Activated CD8-positive, alpha-beta memory T cell treated with anti-CD3 and anti-CD28 coated beads for 48 hours (primary cell): ENCODE results near the gene POU3F4.

Source experiments
- DNase-seq, 3 experiments: peaks; one replicate each; pipeline ENCODE4 v3.0.0-alpha.2; 2020; ENCODE audit warnings: low read depth in 2 of 3, low spot score in 2 of 3

The POU3F4 gene

GRCh38 chrX:83508006-83508405 lies at the start of gene POU3F4:
Gene POU3F4 (plus strand): TSS chrX:83508290. CDS start chrX:83508325, 35 bp downstream.
- DNase-seq = no peak

DNA sequence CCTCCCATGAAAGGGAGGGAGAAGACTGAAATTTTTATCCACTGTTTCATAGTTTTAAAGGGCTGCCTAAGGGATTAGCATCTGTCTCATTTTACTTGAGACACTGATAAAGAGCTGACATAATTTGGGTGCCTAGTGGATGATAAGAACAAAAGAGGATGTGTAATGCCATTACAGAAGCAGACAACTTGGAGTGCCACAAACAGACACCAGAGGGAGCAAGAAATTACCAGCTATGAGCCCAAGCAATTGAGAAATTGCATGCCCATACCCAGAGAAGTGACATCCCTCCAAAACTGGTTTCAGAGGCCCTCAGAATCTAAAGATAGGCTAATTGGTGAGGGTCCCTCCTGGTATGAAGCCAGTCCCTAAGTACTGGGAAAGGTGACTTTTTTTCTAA lies 38.5 kb upstream of the POU3F4 start:
- no peak for DNase-seq

GRCh38 chrX:83495898-83496297 lies 12.2 kb upstream of the POU3F4 start:
- DNase-seq = no peak

DNA sequence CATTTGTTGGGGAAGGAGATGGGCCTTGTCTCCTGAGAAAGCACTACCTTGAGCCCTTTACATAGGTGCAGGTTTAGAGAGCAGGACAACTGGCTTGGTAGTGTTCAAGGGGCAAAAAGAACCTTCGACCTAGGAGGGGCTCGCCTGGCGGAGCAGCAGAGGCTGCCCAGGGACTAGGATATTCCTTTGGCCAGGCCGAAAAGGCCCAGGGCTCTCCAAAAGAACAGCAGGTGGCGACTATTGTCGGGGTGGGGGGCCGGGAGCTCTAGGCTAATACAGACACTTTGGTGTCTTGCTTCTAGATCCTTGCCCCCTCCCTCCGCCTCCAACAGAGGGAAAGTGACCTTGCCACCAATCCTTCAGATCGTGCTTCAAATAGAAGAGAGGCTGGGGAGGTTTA lies 7.1 kb upstream of the POU3F4 start:
- no peak for DNase-seq

DNA sequence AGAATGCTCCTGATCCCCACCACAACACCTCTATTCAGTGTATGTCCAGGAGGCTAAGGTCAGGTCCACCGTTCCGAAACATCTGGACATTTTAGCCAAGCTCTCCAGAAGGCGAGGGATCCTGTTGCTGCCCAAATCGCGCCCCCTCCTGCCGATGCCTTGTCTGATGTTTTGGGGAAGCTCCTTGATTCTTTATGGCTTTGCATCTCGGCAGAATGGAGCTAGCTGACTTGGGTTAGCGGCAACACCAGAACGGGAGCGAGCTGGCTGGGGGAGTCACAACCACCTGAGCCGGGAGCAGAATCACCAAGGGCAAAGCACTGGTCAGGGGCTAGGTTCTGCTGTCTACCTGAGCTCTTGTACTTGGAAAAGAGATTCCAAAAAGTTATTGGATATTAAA lies 6.6 kb upstream of the POU3F4 start:
- DNase-seq = no peak

- DNase-seq = no peak
Measured at GRCh38 chrX:83504721-83505479, 3.2 kb upstream of the POU3F4 start.

DNA sequence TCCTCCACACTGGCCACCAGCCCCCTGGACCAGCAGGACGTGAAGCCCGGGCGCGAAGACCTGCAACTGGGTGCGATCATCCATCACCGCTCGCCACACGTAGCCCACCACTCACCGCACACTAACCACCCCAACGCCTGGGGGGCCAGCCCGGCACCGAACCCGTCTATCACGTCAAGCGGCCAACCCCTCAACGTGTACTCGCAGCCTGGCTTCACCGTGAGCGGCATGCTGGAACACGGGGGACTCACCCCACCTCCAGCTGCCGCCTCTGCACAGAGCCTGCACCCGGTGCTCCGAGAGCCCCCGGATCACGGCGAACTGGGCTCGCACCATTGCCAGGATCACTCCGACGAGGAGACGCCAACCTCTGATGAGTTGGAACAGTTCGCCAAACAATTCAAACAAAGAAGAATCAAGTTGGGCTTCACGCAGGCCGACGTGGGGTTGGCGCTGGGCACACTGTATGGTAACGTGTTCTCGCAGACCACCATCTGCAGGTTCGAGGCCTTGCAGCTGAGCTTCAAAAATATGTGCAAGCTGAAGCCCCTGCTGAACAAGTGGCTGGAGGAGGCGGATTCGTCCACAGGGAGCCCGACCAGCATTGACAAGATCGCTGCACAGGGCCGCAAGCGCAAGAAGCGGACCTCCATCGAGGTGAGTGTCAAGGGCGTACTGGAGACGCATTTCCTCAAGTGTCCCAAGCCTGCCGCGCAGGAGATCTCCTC lies 600 bp downstream of the POU3F4 start:
- DNase-seq = no peak

DNA sequence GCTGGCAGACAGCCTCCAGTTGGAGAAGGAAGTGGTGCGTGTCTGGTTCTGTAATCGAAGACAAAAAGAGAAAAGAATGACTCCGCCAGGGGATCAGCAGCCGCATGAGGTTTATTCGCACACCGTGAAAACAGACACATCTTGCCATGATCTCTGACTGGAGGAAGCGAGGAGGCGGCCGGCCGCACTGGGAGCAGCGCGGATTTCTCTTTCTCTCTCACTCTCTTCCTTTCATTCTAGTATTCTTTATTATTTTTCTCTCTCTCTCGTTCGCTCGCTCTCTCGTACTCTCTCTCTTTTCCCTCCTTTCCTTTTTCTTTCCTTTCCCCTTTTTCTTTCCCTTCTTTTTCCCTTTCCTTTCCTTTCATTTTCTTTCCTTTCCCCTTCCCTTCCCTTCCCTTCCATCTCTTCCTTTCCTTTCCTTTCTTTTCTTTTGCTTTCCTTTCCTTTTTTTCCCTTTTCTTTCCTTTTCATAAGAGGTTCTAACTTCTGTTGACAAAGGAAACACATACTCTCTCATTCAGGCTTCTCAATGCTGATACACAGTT lies 1.2 kb downstream of the POU3F4 start:
- no peak for DNase-seq

GRCh38 chrX:83510510-83511062 lies 2.5 kb downstream of the POU3F4 start:
- no peak for DNase-seq

DNA sequence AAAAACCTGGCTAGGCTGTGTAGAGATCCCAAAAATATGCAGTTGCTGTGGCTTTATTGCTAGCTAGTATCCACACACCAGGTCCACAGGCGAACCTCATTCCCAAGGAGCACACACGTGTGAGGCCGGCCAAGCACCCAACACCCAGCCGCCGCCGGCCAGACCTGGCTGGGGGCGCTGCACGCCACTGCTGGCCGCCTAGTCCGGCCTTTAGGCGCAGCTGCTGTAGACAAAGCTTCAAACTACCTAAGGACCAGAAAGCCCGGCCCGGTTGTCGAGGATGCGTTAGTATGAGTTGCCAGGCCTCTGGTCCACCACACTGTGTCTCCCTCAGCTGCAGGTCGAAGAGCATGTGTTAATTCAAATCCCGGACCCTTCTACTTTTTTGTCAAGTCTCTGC lies 3.1 kb downstream of the POU3F4 start:
- DNase-seq = no peak

- no peak for DNase-seq
Measured at GRCh38 chrX:83512111-83512510, 4.0 kb downstream of the POU3F4 start.

DNA sequence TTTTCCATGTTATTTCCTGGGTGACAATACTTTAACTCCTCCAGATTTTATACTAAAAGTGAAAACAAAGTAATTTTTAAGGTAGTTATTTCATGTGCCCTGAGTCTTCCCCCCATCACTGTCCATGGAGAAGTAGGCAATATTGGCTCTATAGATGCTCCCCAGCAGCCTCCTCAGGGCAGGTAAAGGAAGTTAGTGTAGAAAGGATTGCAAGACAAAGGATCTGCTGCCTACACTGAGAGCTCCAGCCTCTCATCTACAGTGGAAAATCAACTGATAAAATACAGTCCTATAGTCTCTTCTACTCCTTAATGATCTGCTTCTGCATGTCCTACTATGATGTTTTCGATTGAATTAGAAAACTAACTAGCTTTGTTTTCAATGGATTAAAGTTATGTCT lies 8.5 kb downstream of the POU3F4 start:
- no peak for DNase-seq

DNA sequence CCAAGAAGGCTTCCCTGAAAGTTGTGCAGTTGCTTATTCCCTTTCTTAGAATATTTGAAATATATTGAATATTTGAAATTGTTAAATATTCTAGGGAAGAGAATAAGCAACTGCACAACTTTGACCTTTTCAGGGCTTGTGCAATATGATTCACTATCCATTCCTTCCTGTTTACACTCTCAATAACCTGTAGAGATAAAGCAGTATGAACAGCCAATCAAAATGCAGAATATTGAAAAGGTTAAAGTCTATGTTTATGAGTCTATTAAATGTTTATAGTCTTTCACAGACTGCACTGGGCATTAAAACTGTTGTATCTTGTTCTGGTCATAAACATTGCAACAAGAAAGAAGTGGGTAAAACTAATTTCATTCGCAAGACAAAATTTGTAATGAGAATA lies 13.8 kb downstream of the POU3F4 start:
- DNase-seq = no peak

DNA sequence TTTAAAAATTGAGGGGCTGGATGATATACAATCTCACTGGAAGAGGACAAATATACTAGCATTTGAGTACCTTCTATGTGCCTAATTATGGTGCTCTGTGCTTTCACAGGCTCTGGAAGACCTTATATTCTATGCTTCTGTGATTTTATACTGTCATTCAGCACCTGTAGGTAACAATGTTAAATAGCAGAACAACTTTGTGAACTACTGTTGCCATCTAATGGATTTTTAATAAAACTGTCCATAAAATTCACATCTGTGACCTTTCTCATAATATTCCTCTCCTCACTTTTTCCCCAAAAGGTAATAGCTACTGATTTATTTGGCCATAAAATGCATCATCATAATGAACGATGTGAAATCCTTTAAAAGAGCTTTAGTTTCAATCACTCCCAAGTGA lies 21.9 kb downstream of the POU3F4 start:
- no peak for DNase-seq

DNA sequence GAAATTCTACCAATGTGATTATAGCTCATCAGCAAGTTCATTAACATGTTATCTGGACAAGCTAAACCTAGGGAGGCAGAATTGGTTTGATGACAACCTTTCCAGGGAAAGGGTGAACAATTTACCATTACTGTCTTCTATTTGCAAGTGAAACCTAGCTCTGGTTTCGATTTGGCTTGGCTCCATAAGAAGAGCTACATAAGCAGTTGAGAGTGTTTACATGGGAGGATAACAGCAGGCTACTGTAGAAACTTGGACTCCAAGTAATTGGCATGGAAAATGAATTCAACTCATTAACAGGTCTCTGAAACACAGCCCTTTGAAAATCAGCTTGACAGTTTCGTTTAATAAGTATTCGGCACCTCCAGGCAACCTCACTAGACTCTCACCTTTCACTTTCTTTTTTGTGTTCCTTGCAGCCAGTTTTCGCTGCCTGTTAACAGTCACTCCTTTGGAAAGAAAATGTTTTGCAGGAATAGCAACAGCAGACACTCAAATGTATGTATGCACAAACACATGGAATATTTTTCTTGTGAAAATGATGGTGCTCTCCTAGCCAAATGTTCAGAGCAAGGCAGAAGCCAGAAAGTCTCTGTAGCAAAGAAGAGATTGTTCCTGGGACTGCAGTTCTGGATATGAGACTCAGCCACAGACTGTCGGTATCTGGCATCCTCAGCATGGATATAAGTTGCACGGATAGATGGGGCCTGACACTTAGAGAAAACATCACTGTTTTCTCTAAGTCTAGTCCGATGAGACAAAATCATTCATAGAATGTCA lies 27.5 kb downstream of the POU3F4 start:
- no peak for DNase-seq
